Measurements from ENCODE around the gene ARAP2. TPM values are rescaled to one million over a fixed set of nuclear protein-coding genes. Genes with fewer than 3 reads are reported as not detected.

ARAP2 gene
- total RNA-seq, 1 experiment from 2014 or later, result 30.0 TPM

DNA sequence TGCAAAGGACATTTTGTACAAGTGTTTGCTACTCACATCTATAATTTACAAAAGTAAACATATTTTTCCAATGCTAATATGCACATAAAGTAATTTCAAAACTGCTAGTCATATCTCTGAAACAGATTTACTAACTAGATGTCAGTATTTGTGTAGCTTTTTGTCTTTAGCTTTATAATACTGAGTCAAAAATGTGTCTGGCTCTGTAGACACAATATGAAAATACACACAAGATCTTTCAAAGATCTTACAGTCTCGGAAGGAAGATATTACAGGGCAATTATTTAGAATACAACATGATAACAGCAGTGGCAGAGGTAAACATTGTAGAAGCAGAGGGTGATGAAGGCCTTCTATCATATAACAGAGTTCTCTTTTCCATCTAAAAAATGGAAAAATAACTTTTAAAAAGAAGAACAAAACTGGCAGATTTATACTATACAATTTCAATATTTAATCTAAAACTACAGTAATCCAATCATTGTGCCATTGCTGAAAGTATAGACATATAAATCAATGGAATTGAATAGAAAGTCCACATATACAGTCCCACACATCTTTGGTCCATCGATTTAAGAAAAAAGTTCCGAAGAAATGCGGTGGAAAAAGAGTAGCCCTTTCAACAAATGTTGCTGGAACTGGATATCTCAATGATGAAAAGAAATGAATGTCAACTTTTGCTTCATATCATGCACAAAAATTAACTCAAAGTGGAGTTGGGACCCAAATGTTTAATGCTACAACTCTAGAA is 29.4 kb downstream of the ARAP2 start:
- H3K9me3 Mint-ChIP-seq (ENCODE audit: low read depth, unreplicated experiment), result no peaks in the 10 kb centered on the region
- BruUV-seq (replicated peaks), result no TSS peak
- CTCF ChIA-PET, result no interaction called here
- no peaks in the 10 kb centered on the region for H3K27me3 Mint-ChIP-seq (ENCODE audit: unreplicated experiment)
- TF ChIP-seq, protein P1, sequence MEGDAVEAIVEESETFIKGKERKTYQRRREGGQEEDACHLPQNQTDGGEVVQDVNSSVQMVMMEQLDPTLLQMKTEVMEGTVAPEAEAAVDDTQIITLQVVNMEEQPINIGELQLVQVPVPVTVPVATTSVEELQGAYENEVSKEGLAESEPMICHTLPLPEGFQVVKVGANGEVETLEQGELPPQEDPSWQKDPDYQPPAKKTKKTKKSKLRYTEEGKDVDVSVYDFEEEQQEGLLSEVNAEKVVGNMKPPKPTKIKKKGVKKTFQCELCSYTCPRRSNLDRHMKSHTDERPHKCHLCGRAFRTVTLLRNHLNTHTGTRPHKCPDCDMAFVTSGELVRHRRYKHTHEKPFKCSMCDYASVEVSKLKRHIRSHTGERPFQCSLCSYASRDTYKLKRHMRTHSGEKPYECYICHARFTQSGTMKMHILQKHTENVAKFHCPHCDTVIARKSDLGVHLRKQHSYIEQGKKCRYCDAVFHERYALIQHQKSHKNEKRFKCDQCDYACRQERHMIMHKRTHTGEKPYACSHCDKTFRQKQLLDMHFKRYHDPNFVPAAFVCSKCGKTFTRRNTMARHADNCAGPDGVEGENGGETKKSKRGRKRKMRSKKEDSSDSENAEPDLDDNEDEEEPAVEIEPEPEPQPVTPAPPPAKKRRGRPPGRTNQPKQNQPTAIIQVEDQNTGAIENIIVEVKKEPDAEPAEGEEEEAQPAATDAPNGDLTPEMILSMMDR (IDR thresholded peaks at IDR 0.05; ENCODE audit: unreplicated experiment), result no peak
- no peak for DNase-seq
- H3K36me3 Mint-ChIP-seq (ENCODE audit: insufficient read depth, unreplicated experiment), result no peaks in the 10 kb centered on the region
- H3K4me3 Mint-ChIP-seq (ENCODE audit: low read depth, unreplicated experiment), result no peak overlapping the region
- peaks cover 6% of the 10 kb centered on the region for H3K4me1 Mint-ChIP-seq (ENCODE audit: low read depth, unreplicated experiment)
- no peak overlapping the region for H3K27ac Mint-ChIP-seq (ENCODE audit: unreplicated experiment)
- intact Hi-C loops (cut with micrococcal nuclease; ENCODE audit: unreplicated experiment), result no loop called here

DNA sequence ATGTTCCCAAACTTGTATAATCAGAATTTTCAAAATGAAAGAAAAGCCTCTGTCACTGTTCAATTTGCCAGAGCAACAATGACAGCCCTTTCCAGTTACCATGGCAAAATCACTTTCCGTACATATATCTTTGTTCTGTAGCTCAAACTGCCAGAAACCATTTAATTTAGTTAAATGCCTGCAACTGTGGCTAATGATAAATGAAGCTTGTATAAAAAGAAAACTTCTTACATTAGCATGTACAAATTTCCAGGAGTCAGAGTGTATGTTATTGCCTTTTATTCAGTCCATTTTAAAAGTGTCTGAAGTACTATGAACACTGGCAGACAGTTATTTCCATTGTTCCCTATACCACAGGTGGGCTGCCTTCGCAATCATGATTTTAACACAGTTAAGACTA is 30.3 kb downstream of the ARAP2 start:
- TF ChIP-seq, protein P1 (IDR thresholded peaks at IDR 0.05; ENCODE audit: unreplicated experiment), result no peak
- Mint-ChIP-seq H3K4me1 (ENCODE audit: low read depth, unreplicated experiment) (peaks cover 6% of the 10 kb centered on the region), H3K4me3 (ENCODE audit: low read depth, unreplicated experiment) (no peak overlapping the region), H3K27ac (ENCODE audit: unreplicated experiment) (no peak overlapping the region), H3K36me3 (ENCODE audit: insufficient read depth, unreplicated experiment) (no peaks in the 10 kb centered on the region), H3K27me3 (ENCODE audit: unreplicated experiment) (no peaks in the 10 kb centered on the region), H3K9me3 (ENCODE audit: low read depth, unreplicated experiment) (no peaks in the 10 kb centered on the region)
- CTCF ChIA-PET, result no interaction called here
- DNase-seq, result no peak
- BruUV-seq (replicated peaks), result no TSS peak
- intact Hi-C loops (cut with micrococcal nuclease; ENCODE audit: unreplicated experiment), result no loop called here

DNA sequence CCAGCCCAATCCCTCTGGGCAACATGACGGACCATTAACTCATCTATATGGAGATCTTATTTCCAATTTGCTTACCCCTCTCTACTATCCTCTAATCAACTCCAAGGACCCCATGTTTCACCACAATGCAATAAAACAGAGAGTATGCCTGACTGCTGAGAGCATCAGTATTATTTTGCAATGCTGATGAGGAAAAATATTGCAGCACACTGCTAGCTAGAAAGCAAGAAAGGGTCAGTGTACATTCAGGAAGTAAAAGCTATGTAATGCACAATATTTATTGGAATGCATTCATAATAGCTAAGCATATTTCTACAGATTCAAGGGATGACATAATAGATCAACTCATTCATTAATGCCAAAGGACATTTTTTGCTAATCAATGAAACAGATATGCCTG is 33.2 kb downstream of the ARAP2 start:
- TF ChIP-seq, protein P1 (IDR thresholded peaks at IDR 0.05; ENCODE audit: unreplicated experiment), result no peak
- DNase-seq, result no peak
- intact Hi-C loops (cut with micrococcal nuclease; ENCODE audit: unreplicated experiment), result no loop called here
- no TSS peak for BruUV-seq (replicated peaks)
- H3K36me3 Mint-ChIP-seq (ENCODE audit: insufficient read depth, unreplicated experiment), result peaks cover 4% of the 10 kb centered on the region
- no peaks in the 10 kb centered on the region for H3K27me3 Mint-ChIP-seq (ENCODE audit: unreplicated experiment)
- no peaks in the 10 kb centered on the region for H3K9me3 Mint-ChIP-seq (ENCODE audit: low read depth, unreplicated experiment)
- CTCF ChIA-PET, result no interaction called here
- H3K4me3 Mint-ChIP-seq (ENCODE audit: low read depth, unreplicated experiment), result no peak overlapping the region
- peaks cover 22% of the 10 kb centered on the region for H3K4me1 Mint-ChIP-seq (ENCODE audit: low read depth, unreplicated experiment)
- no peak overlapping the region for H3K27ac Mint-ChIP-seq (ENCODE audit: unreplicated experiment)

DNA sequence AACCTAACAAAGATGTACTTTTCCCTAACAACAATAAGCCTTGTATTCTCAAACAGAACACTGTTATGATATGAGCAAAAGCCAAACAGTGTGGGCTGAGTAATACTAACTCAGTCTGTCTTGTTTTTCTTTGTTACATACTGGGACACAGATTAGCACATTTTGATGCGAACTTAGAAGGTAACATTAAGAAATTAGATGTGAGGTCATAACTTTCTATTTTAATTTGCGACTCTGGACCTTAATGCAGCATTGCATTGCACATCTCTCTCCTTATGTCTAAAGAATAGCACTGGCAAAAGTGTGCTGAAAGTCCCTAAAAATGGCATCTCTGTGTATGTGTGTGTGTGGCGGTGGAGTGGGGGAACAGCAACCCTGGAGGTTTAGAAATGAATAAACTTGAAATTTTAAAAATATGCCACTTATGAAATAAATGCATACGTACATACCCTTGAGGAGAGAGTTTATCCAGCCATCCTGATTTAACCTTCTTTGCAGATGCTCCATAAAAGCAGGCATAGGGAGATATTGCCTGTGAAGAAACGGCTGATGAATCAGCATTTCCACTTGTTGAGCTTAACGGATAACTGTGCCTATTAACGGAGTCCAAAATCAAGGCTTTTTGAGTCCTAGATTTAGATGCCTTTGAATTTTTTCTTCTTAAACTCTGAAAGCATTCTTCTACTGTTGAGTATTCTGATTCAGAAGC is 34.2 kb downstream of the ARAP2 start:
- TF ChIP-seq, protein P1 (IDR thresholded peaks at IDR 0.05; ENCODE audit: unreplicated experiment), result no peak
- Mint-ChIP-seq H3K27me3 (ENCODE audit: unreplicated experiment) (no peaks in the 10 kb centered on the region), H3K4me1 (ENCODE audit: low read depth, unreplicated experiment) (peaks cover 25% of the 10 kb centered on the region), H3K36me3 (ENCODE audit: insufficient read depth, unreplicated experiment) (peaks cover 4% of the 10 kb centered on the region), H3K4me3 (ENCODE audit: low read depth, unreplicated experiment) (no peak overlapping the region), H3K9me3 (ENCODE audit: low read depth, unreplicated experiment) (no peaks in the 10 kb centered on the region), H3K27ac (ENCODE audit: unreplicated experiment) (no peak overlapping the region)
- no peak for DNase-seq
- intact Hi-C loops (cut with micrococcal nuclease; ENCODE audit: unreplicated experiment), result loop anchor here (1.0 kb wide), 1 partner anchor 31 kb away; no protein-coding TSS in a partner anchor
- CTCF ChIA-PET, result interaction anchor here (0.6 kb wide), 1 partner anchor 33 kb away, joined by 4 read pairs; no protein-coding TSS in a partner anchor
- BruUV-seq (replicated peaks), result no TSS peak
